ENCODE data around the gene SUN5. TPM values are rescaled to one million over a fixed set of nuclear protein-coding genes. Genes with fewer than 3 reads are reported as not detected.
"Not testable (repeated sequence)": the region's sequence is repeated elsewhere in the genome, so short reads cannot be mapped to it uniquely, and the experiment has no call there.

Gene SUN5
- total and polyA plus RNA-seq, 4 donors = not detected

DNA sequence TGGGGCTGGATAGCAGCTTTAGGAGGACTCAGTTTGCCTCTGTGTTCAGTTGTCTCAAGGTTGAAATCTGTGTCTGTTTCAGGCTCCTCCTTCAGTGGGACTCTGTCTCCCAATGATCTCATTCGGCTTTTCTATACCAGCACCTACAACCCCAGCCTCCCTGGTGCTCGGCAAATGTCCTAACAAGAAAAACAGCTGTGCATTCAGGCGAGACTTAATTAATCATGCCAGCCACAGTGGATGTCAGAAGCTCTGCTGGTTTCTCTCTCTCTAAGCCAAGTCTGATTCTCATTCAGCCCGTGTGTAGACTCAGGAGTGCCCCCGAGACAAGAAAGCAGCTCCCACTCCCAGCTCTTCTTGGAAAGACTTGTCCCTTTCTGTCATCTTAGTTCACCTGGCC is 46.8 kb downstream of the SUN5 start:
- Histone ChIP-seq H3K4me3 (ENCODE audit: low read depth in 1 of 3, low read length in 3 of 3) (peak overlapping the region in 1 of 3 donors; percentile 33), H3K27ac (ENCODE audit: low read depth in 1 of 2, low read length in 2 of 2) (no peak overlapping the region), H3K9me3 (ENCODE audit: control insufficient read depth in 4 of 4, low read length in 3 of 4) (peaks cover 2 to 22% (median 6%) of the 10 kb centered on the region in 4 donors), H3K36me3 (ENCODE audit: control insufficient read depth in 4 of 4, insufficient read depth in 3 of 4, low read depth in 1 of 4, low read length in 3 of 4) (no peaks in the 10 kb centered on the region), H3K4me1 (ENCODE audit: control insufficient read depth in 4 of 4, insufficient read depth in 4 of 4, low read length in 3 of 4) (no peaks in the 10 kb centered on the region), H3K27me3 (ENCODE audit: control insufficient read depth in 4 of 4, insufficient read depth in 4 of 4, low read length in 3 of 4) (no peaks in the 10 kb centered on the region), H3K9ac (ENCODE audit: low read depth in 1 of 2, low read length in 2 of 2) (no peak overlapping the region)
- TF ChIP-seq FOXA2 (IDR thresholded peaks at IDR 0.05) (no peak), EGR1 (IDR thresholded peaks at IDR 0.05; ENCODE audit: low read depth in 2 of 2) (no peak), SP1 (IDR thresholded peaks at IDR 0.05) (no peak), RAD21 (IDR thresholded peaks at IDR 0.05) (no peak), RXRA (IDR thresholded peaks at IDR 0.05) (no peak), HNF4G (IDR thresholded peaks at IDR 0.05) (no peak), JUND (IDR thresholded peaks at IDR 0.05) (no peak), FOXA1 (IDR thresholded peaks at IDR 0.05) (no peak)
- TF ChIP-seq, protein P1, sequence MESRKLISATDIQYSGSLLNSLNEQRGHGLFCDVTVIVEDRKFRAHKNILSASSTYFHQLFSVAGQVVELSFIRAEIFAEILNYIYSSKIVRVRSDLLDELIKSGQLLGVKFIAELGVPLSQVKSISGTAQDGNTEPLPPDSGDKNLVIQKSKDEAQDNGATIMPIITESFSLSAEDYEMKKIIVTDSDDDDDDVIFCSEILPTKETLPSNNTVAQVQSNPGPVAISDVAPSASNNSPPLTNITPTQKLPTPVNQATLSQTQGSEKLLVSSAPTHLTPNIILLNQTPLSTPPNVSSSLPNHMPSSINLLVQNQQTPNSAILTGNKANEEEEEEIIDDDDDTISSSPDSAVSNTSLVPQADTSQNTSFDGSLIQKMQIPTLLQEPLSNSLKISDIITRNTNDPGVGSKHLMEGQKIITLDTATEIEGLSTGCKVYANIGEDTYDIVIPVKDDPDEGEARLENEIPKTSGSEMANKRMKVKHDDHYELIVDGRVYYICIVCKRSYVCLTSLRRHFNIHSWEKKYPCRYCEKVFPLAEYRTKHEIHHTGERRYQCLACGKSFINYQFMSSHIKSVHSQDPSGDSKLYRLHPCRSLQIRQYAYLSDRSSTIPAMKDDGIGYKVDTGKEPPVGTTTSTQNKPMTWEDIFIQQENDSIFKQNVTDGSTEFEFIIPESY (IDR thresholded peaks at IDR 0.05) = no peak
- TF ChIP-seq, protein P2, sequence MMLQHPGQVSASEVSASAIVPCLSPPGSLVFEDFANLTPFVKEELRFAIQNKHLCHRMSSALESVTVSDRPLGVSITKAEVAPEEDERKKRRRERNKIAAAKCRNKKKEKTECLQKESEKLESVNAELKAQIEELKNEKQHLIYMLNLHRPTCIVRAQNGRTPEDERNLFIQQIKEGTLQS (IDR thresholded peaks at IDR 0.05) = no peak
- TF ChIP-seq, protein P3, sequence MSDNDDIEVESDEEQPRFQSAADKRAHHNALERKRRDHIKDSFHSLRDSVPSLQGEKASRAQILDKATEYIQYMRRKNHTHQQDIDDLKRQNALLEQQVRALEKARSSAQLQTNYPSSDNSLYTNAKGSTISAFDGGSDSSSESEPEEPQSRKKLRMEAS (IDR thresholded peaks at IDR 0.05) = no peak
- TF ChIP-seq, protein P4, sequence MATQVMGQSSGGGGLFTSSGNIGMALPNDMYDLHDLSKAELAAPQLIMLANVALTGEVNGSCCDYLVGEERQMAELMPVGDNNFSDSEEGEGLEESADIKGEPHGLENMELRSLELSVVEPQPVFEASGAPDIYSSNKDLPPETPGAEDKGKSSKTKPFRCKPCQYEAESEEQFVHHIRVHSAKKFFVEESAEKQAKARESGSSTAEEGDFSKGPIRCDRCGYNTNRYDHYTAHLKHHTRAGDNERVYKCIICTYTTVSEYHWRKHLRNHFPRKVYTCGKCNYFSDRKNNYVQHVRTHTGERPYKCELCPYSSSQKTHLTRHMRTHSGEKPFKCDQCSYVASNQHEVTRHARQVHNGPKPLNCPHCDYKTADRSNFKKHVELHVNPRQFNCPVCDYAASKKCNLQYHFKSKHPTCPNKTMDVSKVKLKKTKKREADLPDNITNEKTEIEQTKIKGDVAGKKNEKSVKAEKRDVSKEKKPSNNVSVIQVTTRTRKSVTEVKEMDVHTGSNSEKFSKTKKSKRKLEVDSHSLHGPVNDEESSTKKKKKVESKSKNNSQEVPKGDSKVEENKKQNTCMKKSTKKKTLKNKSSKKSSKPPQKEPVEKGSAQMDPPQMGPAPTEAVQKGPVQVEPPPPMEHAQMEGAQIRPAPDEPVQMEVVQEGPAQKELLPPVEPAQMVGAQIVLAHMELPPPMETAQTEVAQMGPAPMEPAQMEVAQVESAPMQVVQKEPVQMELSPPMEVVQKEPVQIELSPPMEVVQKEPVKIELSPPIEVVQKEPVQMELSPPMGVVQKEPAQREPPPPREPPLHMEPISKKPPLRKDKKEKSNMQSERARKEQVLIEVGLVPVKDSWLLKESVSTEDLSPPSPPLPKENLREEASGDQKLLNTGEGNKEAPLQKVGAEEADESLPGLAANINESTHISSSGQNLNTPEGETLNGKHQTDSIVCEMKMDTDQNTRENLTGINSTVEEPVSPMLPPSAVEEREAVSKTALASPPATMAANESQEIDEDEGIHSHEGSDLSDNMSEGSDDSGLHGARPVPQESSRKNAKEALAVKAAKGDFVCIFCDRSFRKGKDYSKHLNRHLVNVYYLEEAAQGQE (IDR thresholded peaks at IDR 0.05) = no peak
- 86% methylated on average over 5 of the region's 5 CpGs for WGBS
- no peak for DNase-seq (ENCODE audit: low spot score)

DNA sequence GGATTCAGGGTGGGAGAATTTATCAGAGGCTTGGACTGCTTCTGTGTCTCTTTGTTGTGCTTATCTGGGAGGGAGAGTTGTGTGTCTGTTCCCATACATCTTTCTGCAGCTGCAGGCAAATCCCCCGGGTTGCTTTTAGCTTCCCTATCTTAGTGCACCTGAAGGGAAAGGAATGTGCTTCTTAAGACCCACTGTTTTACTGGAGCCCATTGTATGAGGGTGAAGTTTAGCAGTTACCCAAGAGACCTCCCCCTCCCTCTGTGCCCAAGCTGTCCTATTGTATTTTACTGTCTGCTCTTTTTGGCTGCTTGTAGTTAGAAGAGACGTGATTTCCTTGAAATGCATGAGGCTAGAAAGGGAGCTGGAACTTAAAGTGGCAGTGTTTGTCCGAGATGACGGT is 53.7 kb downstream of the SUN5 start:
- H3K27ac ChIP-seq (ENCODE audit: low read depth in 1 of 2, low read length in 2 of 2); H3K9me3 ChIP-seq (ENCODE audit: control insufficient read depth in 4 of 4, low read length in 3 of 4); DNase-seq (ENCODE audit: low spot score); H3K4me1 ChIP-seq (ENCODE audit: control insufficient read depth in 4 of 4, insufficient read depth in 4 of 4, low read length in 3 of 4); H3K36me3 ChIP-seq (ENCODE audit: control insufficient read depth in 4 of 4, insufficient read depth in 3 of 4, low read depth in 1 of 4, low read length in 3 of 4); H3K9ac ChIP-seq (ENCODE audit: low read depth in 1 of 2, low read length in 2 of 2); H3K4me3 ChIP-seq (ENCODE audit: low read depth in 1 of 3, low read length in 3 of 3); H3K27me3 ChIP-seq (ENCODE audit: control insufficient read depth in 4 of 4, insufficient read depth in 4 of 4, low read length in 3 of 4): not testable (repeated sequence)
- WGBS = 19% methylated on average over 4 of the region's 4 CpGs

DNA sequence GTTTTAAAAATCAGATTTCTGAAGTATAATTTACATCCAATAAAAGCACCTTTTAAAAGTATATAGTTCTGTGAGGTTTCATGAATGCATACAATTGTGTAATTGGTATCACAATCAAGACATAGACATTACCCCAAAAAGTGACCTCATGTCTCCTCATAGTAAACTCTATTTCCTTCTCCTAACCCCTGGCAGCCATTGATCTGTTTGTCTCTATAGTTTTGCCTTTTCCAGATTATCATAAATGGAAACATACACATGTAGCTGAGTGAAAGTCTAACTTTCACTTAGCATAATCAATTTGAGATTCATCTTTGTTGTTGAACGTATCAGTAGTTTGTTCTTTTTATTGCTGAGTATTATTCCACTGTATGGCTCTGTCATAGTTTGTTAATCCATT is 57.6 kb downstream of the SUN5 start:
- no peak overlapping the region for H3K4me3 ChIP-seq (ENCODE audit: low read depth in 1 of 3, low read length in 3 of 3)
- H3K36me3 ChIP-seq (ENCODE audit: control insufficient read depth in 4 of 4, insufficient read depth in 3 of 4, low read depth in 1 of 4, low read length in 3 of 4) = no peaks in the 10 kb centered on the region
- H3K27me3 ChIP-seq (ENCODE audit: control insufficient read depth in 4 of 4, insufficient read depth in 4 of 4, low read length in 3 of 4) = no peaks in the 10 kb centered on the region
- 73% methylated on average over 1 of the region's 1 CpG for WGBS
- no peak overlapping the region for H3K9ac ChIP-seq (ENCODE audit: low read depth in 1 of 2, low read length in 2 of 2)
- no peaks in the 10 kb centered on the region for H3K4me1 ChIP-seq (ENCODE audit: control insufficient read depth in 4 of 4, insufficient read depth in 4 of 4, low read length in 3 of 4)
- DNase-seq (ENCODE audit: low spot score) = no peak
- no peak overlapping the region for H3K27ac ChIP-seq (ENCODE audit: low read depth in 1 of 2, low read length in 2 of 2)
- no peaks in the 10 kb centered on the region for H3K9me3 ChIP-seq (ENCODE audit: control insufficient read depth in 4 of 4, low read length in 3 of 4)
- TF ChIP-seq FOXA2 (IDR thresholded peaks at IDR 0.05) (no peak), FOXA1 (IDR thresholded peaks at IDR 0.05) (no peak), RXRA (IDR thresholded peaks at IDR 0.05) (no peak), SP1 (IDR thresholded peaks at IDR 0.05) (no peak), RAD21 (IDR thresholded peaks at IDR 0.05) (no peak), JUND (IDR thresholded peaks at IDR 0.05) (no peak), HNF4G (IDR thresholded peaks at IDR 0.05) (no peak), HNF4A (conservative IDR thresholded peaks at IDR 0.05) (no peak)
- TF ChIP-seq, protein P2 (IDR thresholded peaks at IDR 0.05) = no peak
- TF ChIP-seq, protein P3 (IDR thresholded peaks at IDR 0.05) = no peak
- TF ChIP-seq, protein P5, sequence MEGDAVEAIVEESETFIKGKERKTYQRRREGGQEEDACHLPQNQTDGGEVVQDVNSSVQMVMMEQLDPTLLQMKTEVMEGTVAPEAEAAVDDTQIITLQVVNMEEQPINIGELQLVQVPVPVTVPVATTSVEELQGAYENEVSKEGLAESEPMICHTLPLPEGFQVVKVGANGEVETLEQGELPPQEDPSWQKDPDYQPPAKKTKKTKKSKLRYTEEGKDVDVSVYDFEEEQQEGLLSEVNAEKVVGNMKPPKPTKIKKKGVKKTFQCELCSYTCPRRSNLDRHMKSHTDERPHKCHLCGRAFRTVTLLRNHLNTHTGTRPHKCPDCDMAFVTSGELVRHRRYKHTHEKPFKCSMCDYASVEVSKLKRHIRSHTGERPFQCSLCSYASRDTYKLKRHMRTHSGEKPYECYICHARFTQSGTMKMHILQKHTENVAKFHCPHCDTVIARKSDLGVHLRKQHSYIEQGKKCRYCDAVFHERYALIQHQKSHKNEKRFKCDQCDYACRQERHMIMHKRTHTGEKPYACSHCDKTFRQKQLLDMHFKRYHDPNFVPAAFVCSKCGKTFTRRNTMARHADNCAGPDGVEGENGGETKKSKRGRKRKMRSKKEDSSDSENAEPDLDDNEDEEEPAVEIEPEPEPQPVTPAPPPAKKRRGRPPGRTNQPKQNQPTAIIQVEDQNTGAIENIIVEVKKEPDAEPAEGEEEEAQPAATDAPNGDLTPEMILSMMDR (IDR thresholded peaks at IDR 0.05; ENCODE audit: low read depth, low read length, missing input control) = no peak
- TF ChIP-seq, protein P1 (IDR thresholded peaks at IDR 0.05) = no peak
